NCI-H2029 (cell line): ENCODE data around the gene MGAT4C.
"Not testable (repeated sequence)": the region's sequence is repeated elsewhere in the genome, so short reads cannot be mapped to it uniquely, and the experiment has no call there.

Experiments
- DNase-seq: peaks from one replicate; lab custom pipeline; 2025; lab: John Stamatoyannopoulos, UW

Gene MGAT4C

GRCh38 chr12:86134561-86134960 is 121.6 kb downstream of the MGAT4C start:
- no peak for DNase-seq

GRCh38 chr12:86126900-86127299 is 129.3 kb downstream of the MGAT4C start:
- not testable (repeated sequence) for DNase-seq

- DNase-seq, result no peak
These were observed 133.2 kb downstream of the MGAT4C start for GRCh38 chr12:86122846-86123468.

DNA sequence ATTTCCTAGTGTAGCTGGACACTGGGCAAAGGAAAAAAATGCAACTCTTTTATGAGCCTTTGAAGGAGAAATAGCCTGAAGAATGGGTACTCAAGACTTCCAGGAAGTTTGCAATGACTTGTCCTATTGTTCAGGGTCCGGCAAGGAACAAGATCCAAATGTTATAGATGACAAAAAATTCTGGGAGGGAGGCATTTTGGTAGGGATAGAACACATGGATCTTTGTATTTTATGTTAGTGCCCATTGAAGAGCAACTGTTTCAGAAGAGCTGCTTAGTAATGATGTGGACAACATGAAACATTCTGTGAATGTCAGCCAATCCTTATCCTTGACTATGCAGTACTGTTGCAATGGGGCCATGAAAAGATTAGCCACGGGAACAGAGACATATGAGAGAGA is 138.0 kb downstream of the MGAT4C start:
- DNase-seq, result no peak

DNA sequence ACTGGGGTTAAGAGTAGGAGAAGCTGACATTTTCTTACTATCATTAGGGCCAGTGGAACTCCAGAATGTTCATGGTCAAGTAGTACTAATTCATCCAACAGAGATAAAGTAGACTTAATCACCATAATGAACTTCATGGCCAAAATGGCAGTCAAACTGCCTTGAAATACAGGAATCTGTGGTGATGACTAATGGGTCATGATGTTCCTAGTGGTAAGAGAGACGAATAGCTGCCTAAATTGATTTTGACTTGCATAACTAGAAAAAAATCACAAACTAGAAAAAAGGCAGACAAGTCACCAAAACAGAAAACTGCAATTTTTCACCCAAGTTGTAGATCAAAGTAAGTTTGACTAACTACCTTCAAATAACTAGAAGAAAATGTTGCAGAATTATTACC is 138.5 kb downstream of the MGAT4C start:
- no peak for DNase-seq

- DNase-seq, result no peak
These were observed 152.1 kb downstream of the MGAT4C start for GRCh38 chr12:86104087-86104486.

DNA sequence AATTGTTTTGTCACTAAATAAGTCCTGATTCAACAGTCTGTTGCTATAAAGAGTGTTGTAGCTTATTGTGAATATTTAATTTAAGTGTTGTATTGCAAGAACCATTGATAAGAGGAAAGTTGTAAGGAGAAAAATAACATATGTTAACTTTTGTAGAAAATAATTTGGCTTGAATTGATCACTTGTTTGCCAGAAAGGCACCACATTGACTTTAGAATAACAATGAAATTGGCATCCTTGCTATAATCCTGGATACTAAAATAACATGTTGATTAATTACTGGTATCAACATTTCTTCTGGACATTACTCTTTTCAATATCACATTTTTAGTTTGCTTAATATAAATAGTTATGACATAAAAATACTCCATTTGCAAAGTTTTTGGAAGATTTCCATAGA is 159.0 kb downstream of the MGAT4C start:
- no peak for DNase-seq

GRCh38 chr12:86091681-86092080 is 164.5 kb downstream of the MGAT4C start:
- DNase-seq, result no peak

DNA sequence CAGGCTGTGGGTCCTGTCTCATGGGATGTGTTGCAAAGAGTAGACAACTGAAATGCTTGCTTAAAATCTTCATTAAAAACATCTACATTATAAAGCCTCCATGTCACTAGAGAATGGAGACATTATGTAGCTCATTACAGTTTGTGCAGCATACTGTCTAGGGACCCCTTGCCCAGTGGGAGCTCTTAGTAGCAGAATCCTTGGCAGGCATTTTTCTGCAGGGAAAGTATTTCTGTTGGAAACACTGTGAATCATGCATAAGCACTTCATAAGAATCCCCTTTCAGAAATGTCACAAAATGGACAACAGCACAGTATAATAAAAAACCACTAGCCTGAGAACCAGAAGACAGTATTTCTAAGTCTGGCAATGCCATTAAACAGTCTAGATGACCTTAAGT is 174.3 kb downstream of the MGAT4C start:
- DNase-seq, result no peak

GRCh38 chr12:86059052-86059451 is 197.1 kb downstream of the MGAT4C start:
- DNase-seq, result not testable (repeated sequence)

GRCh38 chr12:86057092-86057845 is 198.9 kb downstream of the MGAT4C start:
- no peak for DNase-seq

GRCh38 chr12:86052921-86053320 is 203.3 kb downstream of the MGAT4C start:
- DNase-seq, result no peak

- no peak for DNase-seq
These were observed 206.2 kb downstream of the MGAT4C start for GRCh38 chr12:86050010-86050409.

DNA sequence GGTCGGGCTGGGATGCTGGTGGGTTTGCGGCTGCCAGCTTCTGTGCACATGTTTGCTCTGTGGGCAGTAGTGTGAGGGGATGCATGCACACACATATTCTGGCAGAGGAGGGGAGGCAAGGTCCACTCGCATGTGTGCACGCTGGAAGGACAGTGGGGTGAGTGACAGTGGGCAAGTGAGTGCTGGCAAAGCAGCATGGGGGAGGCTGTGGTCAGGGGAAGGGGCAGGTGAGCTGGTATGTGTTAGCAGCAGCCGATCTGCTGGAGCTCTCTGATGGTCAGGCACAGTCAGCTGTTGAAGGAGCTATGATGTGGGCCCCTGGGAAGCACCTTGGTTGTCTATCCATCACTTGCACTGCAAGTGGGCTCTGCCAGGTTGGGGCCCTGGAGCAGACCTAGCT is 211.8 kb downstream of the MGAT4C start:
- DNase-seq, result no peak

DNA sequence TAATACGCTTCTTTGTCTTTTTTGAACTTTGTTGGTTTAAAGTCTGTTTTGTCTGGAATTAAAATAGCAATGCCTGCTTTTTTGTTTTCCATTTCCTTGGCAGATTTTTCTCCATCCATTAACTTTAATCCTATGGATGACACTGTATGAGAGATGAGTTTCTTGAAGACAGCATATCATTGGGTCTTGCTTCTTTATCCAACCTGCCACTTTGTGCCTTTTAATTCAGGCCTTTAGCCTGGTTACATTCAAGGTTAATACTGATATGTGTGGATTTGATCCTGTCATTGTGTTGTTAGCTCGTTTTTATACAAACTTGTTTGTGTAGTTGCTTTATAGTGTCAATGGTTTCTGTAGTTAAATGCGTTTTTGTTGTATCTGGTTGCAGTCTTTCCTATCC is 214.1 kb downstream of the MGAT4C start:
- DNase-seq, result no peak

- DNase-seq, result no peak
These were observed 237.8 kb downstream of the MGAT4C start for GRCh38 chr12:86018361-86018760.

GRCh38 chr12:86015026-86015425 is 241.2 kb downstream of the MGAT4C start:
- DNase-seq, result no peak

- DNase-seq, result no peak
These were observed 249.5 kb downstream of the MGAT4C start for GRCh38 chr12:86006727-86007126.

DNA sequence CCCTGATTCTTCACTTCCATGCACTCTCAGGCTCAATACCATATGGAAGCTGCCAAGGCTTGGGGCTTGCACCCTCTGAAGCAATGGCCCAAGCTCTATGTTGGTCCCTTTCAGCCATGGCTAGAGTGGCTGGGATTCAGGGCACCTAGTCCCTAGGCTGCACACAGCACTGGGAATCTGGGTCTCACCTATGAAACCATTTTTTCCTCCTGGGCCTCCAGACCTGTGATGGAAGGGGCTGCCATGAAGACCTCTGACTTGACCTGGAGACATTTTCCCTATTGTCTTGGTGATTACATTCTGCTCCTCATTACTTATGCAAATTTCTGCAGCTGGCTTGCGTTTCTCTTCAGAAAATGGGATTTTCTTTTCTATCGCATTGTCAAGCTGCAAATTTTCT is 258.1 kb downstream of the MGAT4C start:
- DNase-seq, result no peak

DNA sequence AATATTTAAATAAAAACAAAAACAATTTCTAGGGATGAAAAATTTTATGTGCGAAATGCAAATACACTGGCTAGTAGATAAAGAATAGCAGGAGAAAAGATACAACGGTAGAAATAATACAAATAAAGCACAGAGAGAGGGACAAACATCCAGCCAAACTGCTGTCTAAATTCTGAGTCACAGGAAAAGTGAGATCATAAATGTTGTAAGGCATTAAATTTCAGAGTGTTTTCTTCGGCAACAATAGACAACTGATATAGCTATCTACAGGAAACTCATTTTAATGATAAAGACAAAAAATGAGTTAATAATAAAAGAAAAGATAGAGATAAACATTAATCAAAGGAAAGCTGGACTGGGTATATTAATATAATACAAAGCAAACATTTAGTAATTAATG is 259.9 kb downstream of the MGAT4C start:
- no peak for DNase-seq

- DNase-seq, result no peak
These were observed 262.4 kb downstream of the MGAT4C start for GRCh38 chr12:85993746-85994145.

GRCh38 chr12:85985996-85986395 is 270.2 kb downstream of the MGAT4C start:
- no peak for DNase-seq

DNA sequence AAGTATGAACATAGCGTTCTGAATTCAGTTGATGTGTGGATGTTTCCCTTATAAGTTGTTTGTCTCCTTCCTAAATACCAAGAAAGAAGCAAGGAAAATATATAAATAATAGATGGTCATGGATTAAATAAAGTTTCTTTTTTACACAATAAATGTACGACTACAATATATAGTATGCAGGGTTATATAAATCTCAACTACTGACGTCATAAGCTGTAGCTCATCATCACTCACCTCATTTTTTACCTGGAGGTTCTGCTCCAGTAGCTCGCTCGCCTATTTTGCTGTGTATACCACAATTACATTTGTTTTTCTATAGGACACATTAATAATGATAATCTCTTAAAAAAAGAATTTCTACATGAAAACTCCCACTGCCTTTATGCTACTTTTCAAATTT is 272.6 kb downstream of the MGAT4C start:
- no peak for DNase-seq

GRCh38 chr12:85979641-85980040 is 276.6 kb downstream of the MGAT4C start:
- no peak for DNase-seq
